Activated naive CD8-positive, alpha-beta T cell treated with anti-CD3 and anti-CD28 coated beads, Interleukin-2, amount 10 ng/mL, durations not matched to agents 7 days and 5 days (primary cell): ENCODE results near the gene PATL1. TPM values are rescaled to one million over a fixed set of nuclear protein-coding genes. Genes with fewer than 3 reads are reported as not detected.

Experiments used
- ATAC-seq: fragments of 150-1000 bp; cut with Tn5 transposase; one replicate; pipeline ENCODE4 v1.10.0; 2021; ENCODE audit warnings: low read depth, moderate library complexity
- POLR2A ChIA-PET: fragments of 350-600 bp; sonication (Branson Sonifier 250); formaldehyde crosslinking; loops from one replicate; lab custom pipeline; 2021; ENCODE audit warnings: antibody characterized with exemption; lab: Charles Lee
- DNase-seq: peaks from one replicate; pipeline ENCODE4 v3.0.0; 2021
- H3K27ac Mint-ChIP-seq: one replicate; pipeline ENCODE4 v1.8.0; 2022; ENCODE audit warnings: mild to moderate bottlenecking, mixed read lengths
- H3K27me3 Mint-ChIP-seq: one replicate; pipeline ENCODE4 v1.8.0; 2022; ENCODE audit warnings: mild to moderate bottlenecking, moderate library complexity, mixed read lengths
- H3K36me3 Mint-ChIP-seq: one replicate; pipeline ENCODE4 v1.8.0; 2021; ENCODE audit warnings: mild to moderate bottlenecking, mixed read lengths
- H3K4me1 Mint-ChIP-seq: one replicate; pipeline ENCODE4 v1.8.0; 2021; ENCODE audit warnings: mixed read lengths
- H3K4me3 Mint-ChIP-seq: one replicate; pipeline ENCODE4 v1.8.0; 2022; ENCODE audit warnings: mild to moderate bottlenecking, moderate library complexity, mixed read lengths
- H3K9me3 Mint-ChIP-seq: one replicate; pipeline ENCODE4 v1.8.0; 2021; ENCODE audit warnings: mixed read lengths
- microRNA-seq: library from miRNA; unstranded; fragments of <30 nt; microRNA quantifications from one replicate; pipeline ENCODE4 v1.2.0, GENCODE V29; 2022
- total RNA-seq, 2 experiments: library from RNA; stranded (reverse); gene quantifications; one replicate each; pipeline ENCODE4 v1.2.3, GENCODE V29; 2021

Gene PATL1
- total RNA-seq, 2 experiments from 2014 or later = 52.9 to 54.1 TPM

DNA sequence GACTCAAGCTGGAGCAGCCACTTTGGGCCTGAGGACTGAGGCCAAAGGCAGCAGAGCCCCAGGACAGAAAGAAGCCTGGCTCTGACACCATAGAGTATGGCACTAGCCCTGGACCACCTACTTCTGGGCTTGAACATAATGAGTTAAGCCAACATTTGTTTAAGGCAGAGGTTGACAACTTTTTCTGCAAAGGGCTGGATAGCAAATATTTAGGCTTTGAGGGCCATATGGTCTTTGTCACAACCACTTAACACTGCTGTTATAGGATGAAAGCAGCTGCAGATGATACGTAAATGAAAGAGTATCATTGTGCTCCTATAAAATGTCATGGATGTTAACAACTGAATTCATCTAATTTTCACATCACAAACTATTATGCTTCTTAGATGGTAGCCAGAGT is 69.9 kb downstream of the PATL1 start:
- Mint-ChIP-seq H3K36me3 (peaks cover 47% of the 10 kb centered on the region), H3K4me3 (no peak overlapping the region), H3K27ac (no peak overlapping the region), H3K27me3 (no peaks in the 10 kb centered on the region), H3K9me3 (no peaks in the 10 kb centered on the region), H3K4me1 (peaks cover 10% of the 10 kb centered on the region)
- no peak for DNase-seq
- POLR2A ChIA-PET = no interaction called here
- ATAC-seq = no peak

Small RNAs within 50 kb of the gene (microRNA-seq; reads per million reads assigned to microRNA genes)
- not detected for gene MIR3162

Other genes starting within 250 kb of the PATL1 start
- not detected for gene OR5A2, start 242.6 kb downstream of the PATL1 start, total RNA-seq
- gene OR5A1, start 232.6 kb downstream of the PATL1 start, total RNA-seq = not detected
- gene OR4D6, start 212.1 kb downstream of the PATL1 start, total RNA-seq = not detected
- not detected for gene OR4D10, start 195.7 kb downstream of the PATL1 start, total RNA-seq
- gene OR4D11, start 165.5 kb downstream of the PATL1 start, total RNA-seq = not detected
- not detected for gene OR4D9, start 157.5 kb downstream of the PATL1 start, total RNA-seq
- 10 to 100 TPM; 41.6 to 41.8 TPM for gene OSBP, start 53.3 kb downstream of the PATL1 start, total RNA-seq
- not detected for gene OR10V1, start 44.8 kb upstream of the PATL1 start, total RNA-seq
- gene STX3, start 86.3 kb upstream of the PATL1 start, total RNA-seq = 10 to 100 TPM; 73.7 to 79.2 TPM
- gene MRPL16, start 141.7 kb upstream of the PATL1 start, total RNA-seq = 10 to 100 TPM; 67.2 to 70.0 TPM
- not detected for gene CBLIF, start 176.5 kb upstream of the PATL1 start, total RNA-seq
- gene TCN1, start 197.4 kb upstream of the PATL1 start, total RNA-seq = not detected
- not detected for gene OOSP3, start 209.7 kb upstream of the PATL1 start, total RNA-seq